ENCODE results near the gene ADCYAP1R1.
A peak's percentile ranks its signal among the peaks of the same experiment; 100 is the strongest.

Gene ADCYAP1R1

GRCh38 chr7:31044529-31044928 is 7.6 kb upstream of the ADCYAP1R1 start:
- DNase-seq, result no peak

- DNase-seq, result no peak
These were observed 5.4 kb upstream of the ADCYAP1R1 start for GRCh38 chr7:31046723-31047122.

- DNase-seq, result no peak
These were observed 4.6 kb upstream of the ADCYAP1R1 start for GRCh38 chr7:31047313-31048146.

- DNase-seq, result no peak
These were observed 2.9 kb upstream of the ADCYAP1R1 start for GRCh38 chr7:31049005-31049765.

GRCh38 chr7:31052487-31052840 is 356 bp downstream of the ADCYAP1R1 start:
- DNase-seq, result no peak

GRCh38 chr7:31052841-31053601 is 913 bp downstream of the ADCYAP1R1 start:
- DNase-seq, result no peak

GRCh38 chr7:31053986-31054385 is 1.9 kb downstream of the ADCYAP1R1 start:
- no peak for DNase-seq

- DNase-seq, result no peak
These were observed 2.6 kb downstream of the ADCYAP1R1 start for GRCh38 chr7:31054608-31055278.

- DNase-seq, result peak; percentile 14
These were observed 3.4 kb downstream of the ADCYAP1R1 start for GRCh38 chr7:31055471-31055870.

GRCh38 chr7:31056775-31057346 is 4.8 kb downstream of the ADCYAP1R1 start:
- no peak for DNase-seq

- no peak for DNase-seq
These were observed 6.0 kb downstream of the ADCYAP1R1 start for GRCh38 chr7:31058122-31058521.

- DNase-seq, result no peak
These were observed 6.6 kb downstream of the ADCYAP1R1 start for GRCh38 chr7:31058688-31059087.

GRCh38 chr7:31059551-31059950 is 7.4 kb downstream of the ADCYAP1R1 start:
- no peak for DNase-seq

GRCh38 chr7:31061185-31061584 is 9.1 kb downstream of the ADCYAP1R1 start:
- no peak for DNase-seq

- DNase-seq, result no peak
These were observed 10.8 kb downstream of the ADCYAP1R1 start for GRCh38 chr7:31062746-31063435.

- no peak for DNase-seq
These were observed 13.0 kb downstream of the ADCYAP1R1 start for GRCh38 chr7:31065021-31065593.

GRCh38 chr7:31065840-31066239 is 13.7 kb downstream of the ADCYAP1R1 start:
- DNase-seq, result no peak

- no peak for DNase-seq
These were observed 14.5 kb downstream of the ADCYAP1R1 start for GRCh38 chr7:31066516-31067130.

- no peak for DNase-seq
These were observed 15.4 kb downstream of the ADCYAP1R1 start for GRCh38 chr7:31067491-31067890.

GRCh38 chr7:31068006-31068675 is 16.0 kb downstream of the ADCYAP1R1 start:
- DNase-seq, result no peak

Data from NCI-H510A treated with DMSO at 0.1 percent for 48 hours (cell line).